Cortex of kidney (tissue), 1 donor: ENCODE results near the gene FUT3.
"Not testable (repeated sequence)": the region's sequence is repeated elsewhere in the genome, so short reads cannot be mapped to it uniquely, and the experiment has no call there.

Experiments used
- DNase-seq: peaks from one replicate; lab custom pipeline; 2025; lab: John Stamatoyannopoulos, UW

Gene FUT3

DNA sequence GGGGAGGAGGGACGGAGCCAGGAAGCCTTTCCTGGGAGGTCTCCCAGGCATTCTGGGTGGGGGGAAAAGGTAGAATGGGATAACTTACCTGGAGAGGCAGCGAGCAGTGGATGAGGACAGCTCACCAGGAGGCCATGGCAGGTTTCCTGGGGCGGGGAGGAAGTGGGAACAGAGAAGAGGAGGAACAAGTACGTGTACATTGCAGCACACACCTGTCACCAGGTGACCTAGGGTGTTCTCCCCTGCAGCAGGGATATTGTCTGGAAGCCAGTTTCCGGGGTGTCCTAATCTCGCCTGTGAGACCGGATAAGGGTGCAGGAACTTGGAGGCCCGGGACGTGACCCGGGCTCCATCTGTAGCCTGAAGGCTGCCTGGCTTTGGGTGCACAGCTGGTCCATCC, at the start of gene FUT3:
FUT3 (minus strand) TSS at position 148 of the 400 bp plus-strand sequence.
- no peak for DNase-seq

DNA sequence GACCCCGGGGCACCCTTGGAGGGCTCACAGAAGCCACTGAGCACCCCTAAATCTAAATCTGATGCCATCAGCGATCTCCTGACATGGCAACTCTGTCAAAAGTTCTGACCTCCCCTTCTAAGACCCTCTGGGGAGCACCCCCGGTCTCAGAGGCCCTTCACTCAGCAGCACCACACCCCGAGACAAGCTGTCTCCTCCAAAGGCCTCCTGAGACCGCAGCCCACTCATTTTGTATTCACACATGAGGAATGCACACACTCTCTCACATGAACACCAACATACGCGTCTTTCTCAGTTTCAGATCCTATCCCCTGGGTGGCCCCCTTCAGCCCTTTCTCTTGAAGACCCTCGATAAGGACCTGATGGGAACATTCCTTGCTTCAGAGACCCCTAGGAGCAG, 49.7 kb upstream of the FUT3 start:
- DNase-seq, result no peak

DNA sequence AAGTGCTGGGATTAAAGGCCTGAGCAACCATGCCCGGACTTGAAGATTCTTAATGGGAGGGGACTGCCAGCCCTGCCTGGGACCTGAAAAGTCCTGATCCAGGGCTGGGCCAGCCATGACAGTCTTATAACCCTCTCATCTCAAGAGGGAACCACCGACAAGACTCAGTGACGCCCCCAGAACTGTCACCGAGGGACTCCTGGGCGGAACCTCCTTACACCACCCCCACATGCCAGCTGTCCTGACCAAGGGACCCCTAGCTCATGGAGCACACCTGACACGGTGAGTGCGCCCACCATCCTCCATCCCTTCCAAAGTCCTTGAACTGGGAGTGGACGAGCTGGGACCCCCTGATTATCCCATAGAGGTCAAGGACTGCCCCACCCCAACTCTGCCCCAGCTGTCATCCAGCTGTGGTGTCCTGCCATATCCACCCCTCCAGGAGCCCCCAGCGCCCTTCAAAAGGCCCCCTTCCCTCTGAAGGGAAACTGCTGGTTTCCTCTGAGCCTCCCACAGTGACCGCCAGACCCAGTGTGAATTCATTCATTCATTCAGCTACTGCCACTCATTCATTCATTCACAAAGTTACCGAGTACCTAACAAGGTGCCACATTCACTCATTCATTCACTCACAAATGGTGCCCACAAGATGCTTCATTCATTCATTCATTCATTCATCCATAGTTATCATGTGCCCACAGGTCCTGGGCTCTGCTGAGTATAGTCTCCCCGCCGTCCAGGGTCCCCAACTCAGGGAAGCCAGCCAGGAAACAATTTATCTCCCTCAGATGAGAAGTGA, 48.7 kb upstream of the FUT3 start:
- DNase-seq, result no peak

DNA sequence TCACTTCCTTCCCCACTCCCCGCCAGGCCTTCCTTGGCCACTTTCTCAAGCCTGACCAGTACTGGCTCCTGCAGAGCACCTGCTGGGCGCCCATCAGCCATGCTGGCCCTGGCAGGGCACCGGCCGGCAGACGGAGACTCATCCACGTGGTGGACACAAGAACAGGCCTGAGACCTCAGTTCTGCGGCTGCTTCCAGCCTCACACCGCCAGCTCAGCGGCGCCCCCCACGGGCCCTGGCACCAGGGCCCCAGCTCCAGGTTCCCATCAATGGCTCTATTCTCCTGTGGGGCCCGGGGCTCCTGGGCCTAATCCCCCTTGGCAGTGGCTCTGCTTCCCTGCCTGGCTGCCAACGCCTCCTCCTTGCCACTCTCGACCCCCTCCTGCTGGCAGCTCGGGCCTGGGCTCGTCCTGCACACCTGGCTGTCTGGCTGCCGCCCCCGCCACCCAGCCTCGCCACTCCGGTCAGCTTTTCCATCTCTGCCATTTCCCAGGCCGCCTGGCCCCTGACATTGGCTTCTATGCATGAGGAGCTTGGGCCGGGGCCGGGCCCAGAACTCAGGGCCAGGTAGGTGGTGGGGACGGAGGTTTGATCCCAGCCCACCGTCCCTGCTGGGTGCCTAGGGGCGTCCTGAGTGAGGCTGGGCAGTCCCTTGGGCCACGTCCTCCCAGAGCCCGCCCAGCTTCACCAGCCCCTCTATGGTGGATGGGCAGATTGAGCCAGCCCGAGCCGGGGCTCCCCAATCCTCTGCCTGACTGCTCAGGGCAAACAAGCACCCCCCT, 46.1 kb upstream of the FUT3 start:
- no peak for DNase-seq

DNA sequence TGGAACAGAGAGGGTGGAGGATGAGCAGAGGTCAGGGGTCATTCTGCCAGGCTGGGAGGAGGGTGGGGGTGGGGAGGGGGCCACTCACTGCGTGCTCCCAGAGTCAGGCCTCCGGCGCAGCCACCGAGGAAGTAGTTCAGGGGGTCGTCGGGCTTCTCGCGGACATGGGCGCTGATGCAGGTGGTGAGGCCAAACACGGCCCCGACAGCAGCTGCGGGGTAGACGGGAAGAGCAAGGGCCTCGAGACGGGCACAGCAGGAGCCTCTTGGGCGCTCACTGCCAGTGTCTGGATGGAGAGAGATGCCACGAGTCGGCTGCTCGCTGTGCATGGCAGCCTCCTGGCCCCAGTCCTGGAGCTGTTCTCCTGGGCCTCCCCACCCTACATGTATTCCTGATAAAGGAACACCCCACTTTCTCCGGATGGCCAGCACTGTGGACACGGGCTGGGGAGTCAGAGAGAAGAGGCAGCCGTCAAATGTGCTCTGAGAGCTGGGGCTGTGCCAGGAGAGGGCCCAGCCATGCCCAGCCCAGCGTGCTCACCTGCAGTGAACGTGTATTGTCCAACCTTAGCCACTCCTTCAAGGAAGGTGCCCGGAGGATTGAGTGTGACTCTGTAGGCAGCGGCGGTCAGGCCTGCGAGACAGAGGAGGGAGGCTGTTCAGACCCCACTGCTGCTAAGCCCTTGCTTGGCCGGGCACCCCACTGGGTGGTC, 45.3 kb upstream of the FUT3 start:
- DNase-seq, result no peak

DNA sequence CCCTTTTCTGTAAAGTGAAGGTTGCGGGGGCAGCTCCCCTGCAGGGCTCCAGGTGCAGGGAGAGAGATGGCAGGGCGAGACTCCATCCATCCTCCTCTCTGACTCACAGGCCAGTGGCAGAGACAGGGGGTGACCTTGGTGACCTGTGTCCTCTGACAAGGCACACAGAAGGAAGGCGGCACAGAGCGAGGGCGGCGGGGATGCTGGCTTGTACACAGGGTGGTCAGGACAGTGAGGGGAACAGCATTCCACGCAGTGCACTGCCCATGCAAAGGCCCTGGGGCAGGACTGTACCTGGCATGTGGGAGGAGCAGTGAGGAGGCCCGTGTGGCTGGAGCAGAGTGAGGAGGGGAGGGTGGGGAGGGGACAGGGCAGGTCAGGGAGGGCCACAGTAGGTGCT, 44.6 kb upstream of the FUT3 start:
- no peak for DNase-seq

DNA sequence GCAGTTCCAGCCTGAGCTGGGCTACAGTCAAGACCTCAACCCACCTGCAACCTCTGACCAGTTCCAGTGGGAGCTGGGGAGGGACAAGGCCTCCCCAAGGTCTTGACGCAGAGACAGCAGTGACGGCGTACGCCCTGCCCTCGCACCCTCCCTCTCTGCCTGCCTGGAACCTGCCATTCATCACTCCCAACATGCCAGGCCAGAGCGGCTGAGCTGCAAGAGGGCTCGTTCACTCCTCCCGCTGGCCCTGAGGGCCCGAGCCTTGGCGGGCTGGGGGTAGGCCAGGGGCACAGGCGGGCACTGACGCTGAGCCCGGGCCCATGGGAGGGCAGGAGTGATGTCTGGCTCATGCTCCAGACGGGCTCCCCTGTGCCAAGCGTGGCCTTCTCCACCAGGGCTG, 44.2 kb upstream of the FUT3 start:
- no peak for DNase-seq

DNA sequence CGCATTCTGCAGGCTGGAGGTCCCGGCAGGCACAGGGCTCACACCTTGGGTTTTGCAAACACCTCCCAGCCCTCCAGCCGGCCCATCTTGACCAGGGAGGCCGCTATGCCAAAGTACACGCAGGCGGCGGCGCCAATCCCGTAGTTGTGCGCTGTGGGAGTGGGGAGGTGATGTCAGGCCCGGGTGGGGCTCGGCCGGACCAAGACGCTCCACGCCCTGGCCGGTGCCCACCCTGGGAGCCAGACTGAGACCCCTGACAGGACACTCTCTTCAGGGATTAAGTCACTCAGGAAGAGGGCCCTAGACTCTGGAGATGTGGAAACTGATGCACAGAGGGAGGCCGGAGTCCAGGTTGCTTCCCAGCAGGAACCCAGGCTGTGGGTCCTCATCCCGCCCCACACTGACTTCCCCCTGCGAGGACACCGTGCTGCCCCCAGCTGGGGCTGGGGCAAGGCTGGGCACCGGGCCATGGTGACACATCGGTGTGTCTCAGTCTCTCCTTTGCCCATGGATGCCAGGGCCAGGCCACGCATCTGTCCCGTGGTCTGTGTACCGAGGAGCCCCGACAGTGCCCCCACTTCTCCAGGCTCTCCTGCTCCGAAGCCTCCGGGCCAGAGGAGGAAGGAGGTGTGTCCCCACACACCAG, 43.6 kb upstream of the FUT3 start:
- no peak for DNase-seq

DNA sequence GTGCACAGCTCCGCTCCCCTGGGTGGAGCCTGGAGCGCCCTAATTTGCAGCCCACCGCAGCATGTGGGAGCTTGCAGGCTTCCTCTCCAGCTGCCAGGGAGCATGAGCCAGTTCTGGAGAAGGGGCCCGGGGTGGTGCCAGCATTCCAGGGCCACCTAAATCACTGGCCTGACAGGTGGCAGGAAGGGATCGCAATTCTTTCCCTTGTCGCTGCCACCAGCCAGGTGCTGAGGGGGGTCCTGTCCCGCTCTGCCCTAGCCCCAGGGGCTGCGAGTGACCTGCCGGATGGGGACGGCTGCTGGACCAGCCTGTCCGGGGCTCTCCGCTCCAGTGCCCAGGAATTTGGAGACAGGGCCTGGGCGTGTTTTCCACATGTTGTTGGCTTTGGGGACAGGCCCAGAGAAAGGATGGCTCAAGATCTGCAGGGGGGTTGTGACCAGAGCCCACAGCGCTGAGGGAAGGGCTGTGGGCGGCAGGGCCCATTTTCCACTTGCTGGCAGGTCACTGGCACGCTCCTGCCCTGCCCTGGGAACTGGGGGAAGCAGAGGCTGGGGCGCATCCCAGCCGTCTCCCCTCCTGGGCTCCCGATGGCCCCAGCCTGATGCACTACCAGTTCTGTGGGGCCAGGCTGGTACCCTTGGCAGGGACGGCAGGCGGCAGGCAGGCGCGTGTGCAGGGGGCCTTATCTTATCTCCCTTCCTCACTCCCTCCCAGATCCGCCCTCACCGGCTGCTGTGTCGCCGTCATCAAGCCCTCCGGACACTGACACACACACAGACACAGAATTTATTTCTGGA, 42.9 kb upstream of the FUT3 start:
- DNase-seq, result no peak

DNA sequence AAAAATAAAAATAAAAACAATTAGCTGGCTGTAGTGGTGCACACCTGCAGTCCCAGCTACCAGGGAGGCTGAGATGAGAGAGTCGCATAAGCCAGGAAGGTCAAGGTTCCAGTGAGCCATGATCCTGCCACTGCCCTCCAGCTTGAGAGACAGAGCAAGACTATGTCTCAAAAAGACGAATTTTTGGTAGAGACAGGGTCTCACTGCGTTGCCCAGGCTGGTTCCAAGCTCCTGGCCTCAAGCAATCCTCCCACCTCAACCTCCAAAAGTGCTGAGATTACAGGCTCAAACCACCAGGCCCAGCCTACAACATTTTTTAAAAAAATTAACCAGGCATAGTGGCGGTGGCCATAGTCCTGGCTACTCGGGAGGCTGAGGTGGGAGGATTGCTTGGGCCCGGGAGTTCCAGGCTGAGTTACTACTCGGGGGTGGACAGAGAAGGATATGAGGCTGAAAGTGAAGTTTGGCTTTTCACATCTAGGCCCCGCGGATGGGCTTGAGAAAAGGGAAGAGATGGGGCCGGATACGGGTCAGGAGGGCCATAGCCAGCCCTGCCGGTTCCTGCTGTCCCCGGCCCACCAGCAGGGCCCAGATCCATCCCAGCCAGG, 42.2 kb upstream of the FUT3 start:
- DNase-seq, result no peak

DNA sequence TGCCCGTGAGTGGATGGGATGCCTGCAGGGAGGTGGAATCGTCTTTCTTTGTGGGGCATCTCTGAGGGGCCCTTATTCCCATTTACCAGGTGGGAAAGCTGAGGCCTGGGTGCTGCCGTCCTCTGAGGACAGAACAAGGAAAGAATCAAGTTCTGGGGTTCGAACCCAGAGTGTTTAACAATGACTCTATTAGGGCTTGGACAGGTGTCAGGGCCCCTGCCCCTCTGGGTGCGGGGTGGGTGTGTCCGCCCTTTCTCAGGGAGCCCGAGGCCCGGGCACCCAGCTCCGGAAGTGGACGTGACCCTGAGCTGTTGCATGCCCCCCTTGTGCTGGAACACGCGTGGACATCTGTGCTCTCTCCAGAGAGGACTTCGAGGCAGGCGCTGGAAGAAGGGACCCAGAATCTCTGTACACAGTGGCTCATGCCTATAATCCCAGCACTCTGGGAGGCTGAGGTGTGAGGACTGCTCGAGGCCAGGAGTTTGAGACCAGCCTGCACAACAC, 41.6 kb upstream of the FUT3 start:
- no peak for DNase-seq

DNA sequence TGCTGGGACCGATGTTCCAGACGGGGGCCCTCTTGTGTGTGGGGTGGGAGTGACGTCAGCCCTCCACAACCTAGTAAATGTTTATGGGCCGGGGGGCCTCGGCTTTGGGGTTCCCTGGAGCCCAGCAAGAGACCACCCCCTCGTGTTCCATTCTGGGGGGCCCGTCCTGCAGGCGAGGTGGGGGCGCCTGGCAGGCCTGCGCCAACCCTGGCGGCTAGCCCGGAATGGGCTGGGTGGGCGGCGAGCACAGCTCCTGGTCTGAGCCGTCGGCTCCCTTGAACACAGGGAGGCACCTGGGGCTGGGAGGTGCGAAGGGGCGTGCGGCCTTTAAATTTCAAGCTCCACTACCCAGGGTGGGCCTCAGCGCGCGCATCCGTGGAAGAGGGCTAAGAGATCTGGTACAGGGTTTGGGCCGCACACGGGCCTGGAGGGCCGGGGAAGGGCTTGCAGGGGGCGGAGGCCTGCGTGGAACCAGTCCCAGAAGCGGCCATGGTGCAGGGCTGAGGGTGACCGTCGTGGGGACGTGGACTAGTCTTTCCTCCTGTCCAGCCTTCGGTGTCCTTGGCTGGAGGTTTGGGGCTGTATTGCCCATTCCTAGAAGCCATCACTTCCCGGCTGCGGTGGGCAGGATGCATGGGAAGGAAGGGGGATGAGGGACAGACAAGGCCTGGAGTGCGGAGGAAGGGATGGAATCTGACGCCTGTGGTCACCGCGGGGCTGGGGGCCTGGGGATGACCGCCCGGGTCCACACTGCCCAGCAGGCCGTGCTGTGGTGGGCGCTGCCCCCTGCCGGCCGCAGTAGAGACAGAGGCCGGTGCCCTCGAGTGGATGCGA, 40.9 kb upstream of the FUT3 start:
- no peak for DNase-seq

DNA sequence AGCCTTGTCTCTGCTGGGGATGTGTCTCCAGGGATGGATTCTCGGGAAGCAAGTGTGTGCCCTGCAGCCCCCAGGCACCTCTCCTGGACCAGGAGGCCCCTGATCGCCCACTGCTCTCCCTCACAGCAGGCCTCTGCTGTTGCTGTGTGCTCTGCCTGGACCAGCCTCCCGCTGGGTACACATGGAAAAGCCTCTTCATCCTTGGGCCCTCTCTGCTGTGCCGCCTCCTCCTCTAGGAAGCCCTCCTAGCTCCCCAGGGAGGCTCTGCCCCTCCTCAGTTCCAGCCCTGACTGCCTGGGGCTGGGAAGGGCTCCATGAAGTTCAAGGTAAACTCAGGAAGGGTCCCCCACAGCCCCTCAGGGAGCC, 40.3 kb upstream of the FUT3 start:
- no peak for DNase-seq

DNA sequence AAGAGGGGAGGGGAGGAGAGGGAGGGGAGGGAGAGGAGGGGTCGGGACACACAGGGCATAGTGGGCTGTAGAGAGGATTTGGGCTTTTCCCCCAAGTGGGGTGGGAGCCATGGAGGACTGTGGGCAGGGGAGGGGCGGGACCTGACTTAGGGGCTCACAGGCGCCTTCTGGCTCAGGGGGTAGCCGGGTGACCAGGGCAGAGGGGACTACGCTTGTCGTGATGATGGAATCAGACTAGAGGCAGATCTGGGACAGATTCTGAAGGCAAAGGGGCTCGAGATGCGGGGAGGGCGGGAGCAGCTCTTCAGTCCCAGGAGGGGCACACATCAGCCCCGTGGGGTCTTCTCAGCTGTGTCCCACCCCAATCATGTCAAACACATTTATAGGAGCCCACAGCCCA, 38.9 kb upstream of the FUT3 start:
- no peak for DNase-seq

DNA sequence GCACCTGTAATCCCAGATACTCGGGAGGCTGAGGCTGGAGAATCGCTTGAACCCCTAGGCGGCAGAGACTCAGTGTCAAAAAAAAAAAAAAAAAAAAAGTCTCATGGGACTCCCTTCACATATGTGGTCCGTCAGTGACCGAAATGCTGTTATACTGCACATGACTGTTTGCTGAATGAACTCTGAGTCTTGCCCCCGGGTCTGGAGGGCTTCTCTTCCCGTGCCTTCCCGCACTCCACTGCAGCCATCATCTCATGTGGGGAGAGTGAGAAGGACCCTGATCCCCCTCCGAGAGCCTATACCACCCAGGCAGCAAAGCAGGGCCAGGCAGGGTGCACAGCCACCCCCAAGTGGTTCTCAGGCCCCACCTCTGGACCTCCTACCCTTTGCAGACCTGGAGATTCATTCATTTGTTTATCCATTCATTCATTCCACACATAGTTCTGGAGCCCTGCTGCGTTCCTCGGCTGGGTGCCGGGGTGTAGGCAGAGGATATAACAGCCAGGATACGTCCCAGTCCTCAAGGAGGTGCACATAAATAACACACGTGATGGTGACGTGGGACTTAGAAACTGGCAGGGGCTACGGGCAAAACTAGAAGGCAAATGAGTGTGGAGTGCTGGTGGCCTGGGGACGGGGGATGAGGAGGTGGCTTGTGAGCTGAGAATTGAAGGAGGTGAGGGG, 38.2 kb upstream of the FUT3 start:
- no peak for DNase-seq

DNA sequence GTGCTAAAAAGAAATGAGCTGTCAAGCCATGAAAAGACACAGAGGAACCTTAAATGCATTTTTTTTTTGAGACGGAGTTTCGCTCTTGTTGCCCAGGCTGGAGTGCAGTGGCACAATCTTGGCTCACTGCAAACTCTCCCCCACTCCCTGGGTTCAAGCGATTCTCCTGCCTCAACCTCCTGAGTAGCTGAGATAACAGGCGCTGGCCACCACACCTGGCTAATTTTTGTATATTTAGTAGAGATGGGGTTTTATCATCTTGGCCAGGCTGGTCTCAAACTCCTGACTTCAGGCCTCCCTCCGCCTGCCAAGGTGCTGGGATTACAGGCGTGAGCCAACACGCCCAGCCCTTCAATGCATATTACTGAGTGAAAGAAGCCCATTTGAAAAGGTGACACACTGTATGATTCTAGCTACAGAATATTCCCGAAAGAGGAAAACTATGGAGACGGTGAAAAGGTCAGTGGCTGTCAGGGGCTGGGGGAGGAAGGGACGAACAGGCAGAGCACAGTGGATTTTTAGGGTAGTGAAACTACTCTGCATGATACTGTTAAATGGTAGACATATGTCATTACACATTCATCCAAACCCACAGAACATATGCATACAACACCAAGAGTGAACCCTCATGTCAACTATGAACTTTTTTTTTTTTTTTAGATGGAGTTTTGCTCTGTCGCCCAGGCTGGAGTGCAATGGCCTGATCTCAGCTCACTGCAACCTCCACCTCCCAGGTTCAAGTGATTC, 33.0 kb upstream of the FUT3 start:
- not testable (repeated sequence) for DNase-seq

DNA sequence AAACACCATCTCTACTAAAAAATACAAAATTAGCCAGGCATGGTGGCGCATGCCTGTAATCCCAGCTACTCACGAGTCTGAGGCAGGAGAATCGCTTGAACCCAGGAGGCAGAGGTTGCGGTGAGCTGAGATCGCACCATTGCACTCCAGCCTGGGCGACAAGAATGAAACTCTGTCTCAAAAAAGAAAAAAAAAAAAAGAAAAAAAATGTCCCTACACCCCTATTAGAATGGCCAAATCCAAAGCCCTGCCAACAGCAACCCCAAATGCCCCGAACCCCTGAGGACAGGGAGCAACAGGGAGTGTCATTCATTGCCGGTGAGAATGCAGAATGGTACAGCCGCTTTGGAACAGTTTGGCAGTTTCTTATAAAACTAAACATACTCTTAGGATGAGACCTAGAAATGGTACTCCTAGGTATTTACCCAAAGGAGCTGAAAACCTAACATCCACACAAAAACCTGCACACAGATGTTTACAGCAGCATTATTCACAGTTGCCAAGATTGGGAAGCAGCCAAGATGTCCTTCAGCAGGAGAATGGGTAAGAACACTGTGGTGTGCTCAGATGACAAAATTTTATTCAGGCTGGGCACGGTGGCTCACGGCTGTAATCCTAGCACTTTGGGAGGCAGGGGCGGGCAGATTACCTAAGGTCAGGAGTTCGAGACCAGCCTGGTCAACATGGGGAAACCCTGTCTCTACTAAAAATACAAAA, 32.1 kb upstream of the FUT3 start:
- DNase-seq, result not testable (repeated sequence)

DNA sequence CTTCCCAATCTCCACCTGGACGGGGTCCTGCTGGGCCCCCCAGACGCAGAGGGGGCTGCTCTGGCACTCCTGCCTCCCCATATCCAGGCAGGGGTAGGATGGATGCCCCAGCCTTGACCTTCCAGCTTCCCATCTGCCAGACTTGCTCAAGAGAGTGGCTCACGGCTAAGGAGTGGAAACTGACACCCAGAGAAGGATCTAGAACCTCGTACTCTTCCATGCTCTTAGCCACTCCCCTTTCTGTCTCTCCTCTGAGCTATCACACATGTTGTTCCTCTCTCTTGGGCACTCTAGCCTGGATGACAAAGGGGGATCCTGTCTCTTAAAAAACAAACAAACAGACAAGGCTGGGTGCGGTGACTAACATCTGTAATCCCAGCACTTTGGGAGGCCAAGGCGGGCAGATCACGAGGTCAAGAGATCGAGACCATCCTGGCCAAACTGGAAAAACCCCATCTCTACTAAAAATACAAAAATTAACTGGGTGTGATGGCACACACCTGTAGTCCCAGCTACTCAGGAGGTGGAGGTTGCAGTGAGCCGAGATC, 31.2 kb upstream of the FUT3 start:
- DNase-seq, result no peak
